Astrocyte (in vitro differentiated cells and primary cell): ENCODE data around the gene PHC1. TPM values are rescaled to one million over a fixed set of nuclear protein-coding genes. Genes with fewer than 3 reads are reported as not detected.

Source experiments
- DNase-seq: peaks from one replicate; pipeline ENCODE4 v3.0.0-alpha.2; 2010; ENCODE audit warnings: low read depth
- FAIRE-seq: peaks from 2 replicates; lab custom pipeline; 2011; peaks lifted over from hg19 to GRCh38; lab: Jason Lieb, UNC
- H2AFZ ChIP-seq: 2 replicates; pipeline ENCODE4 v1.6.0; 2012; ENCODE audit warnings: low read depth, low read length, inconsistent platforms
- H3K27ac ChIP-seq: 2 replicates; pipeline ENCODE4 v1.5.1; 2011; ENCODE audit warnings: low read depth, low read length, inconsistent platforms
- H3K27me3 ChIP-seq: 2 replicates; pipeline ENCODE4 v1.6.0; 2011; ENCODE audit warnings: low read length, inconsistent platforms; ENCODE audit not compliant: insufficient read depth
- H3K36me3 ChIP-seq: 2 replicates; pipeline ENCODE4 v1.5.1; 2011; ENCODE audit warnings: low read length, inconsistent platforms; ENCODE audit not compliant: insufficient read depth
- H3K4me1 ChIP-seq: 2 replicates; pipeline ENCODE4 v1.5.1; 2011; ENCODE audit warnings: low read length, inconsistent platforms; ENCODE audit not compliant: insufficient read depth
- H3K4me2 ChIP-seq: 2 replicates; pipeline ENCODE4 v1.6.0; 2012; ENCODE audit warnings: low read length, inconsistent platforms
- H3K4me3 ChIP-seq: 2 replicates; pipeline ENCODE4 v1.5.1; 2011; ENCODE audit warnings: low read depth, mild to moderate bottlenecking, low read length, inconsistent platforms; ENCODE audit not compliant: insufficient read depth
- H3K79me2 ChIP-seq: 2 replicates; pipeline ENCODE4 v1.6.0; 2012; ENCODE audit warnings: mild to moderate bottlenecking, low read length, inconsistent platforms; ENCODE audit not compliant: insufficient read depth
- H3K9ac ChIP-seq: 2 replicates; pipeline ENCODE4 v1.6.0; 2012; ENCODE audit warnings: mild to moderate bottlenecking, low read length, inconsistent platforms
- H3K9me3 ChIP-seq: 2 replicates; pipeline ENCODE4 v1.5.1; 2012; ENCODE audit warnings: low read depth, mild to moderate bottlenecking, low read length, inconsistent platforms; ENCODE audit not compliant: insufficient read depth
- H4K20me1 ChIP-seq: 2 replicates; pipeline ENCODE4 v1.6.0; 2012; ENCODE audit warnings: low read length, inconsistent platforms; ENCODE audit not compliant: insufficient read depth
- H3K27ac Mint-ChIP-seq: one replicate; pipeline ENCODE4 v1.8.0; 2021; ENCODE audit warnings: mild to moderate bottlenecking, mixed read lengths; ENCODE audit not compliant: unreplicated experiment
- H3K27me3 Mint-ChIP-seq: one replicate; pipeline ENCODE4 v1.8.0; 2021; ENCODE audit warnings: low read depth, mixed read lengths; ENCODE audit not compliant: unreplicated experiment
- H3K36me3 Mint-ChIP-seq: one replicate; pipeline ENCODE4 v1.8.0; 2021; ENCODE audit warnings: low read depth, mixed read lengths; ENCODE audit not compliant: unreplicated experiment
- H3K4me1 Mint-ChIP-seq: one replicate; pipeline ENCODE4 v1.8.0; 2021; ENCODE audit warnings: low read depth, mixed read lengths; ENCODE audit not compliant: unreplicated experiment
- H3K4me3 Mint-ChIP-seq: one replicate; pipeline ENCODE4 v1.8.0; 2021; ENCODE audit warnings: mild to moderate bottlenecking, moderate library complexity, mixed read lengths; ENCODE audit not compliant: unreplicated experiment
- H3K9me3 Mint-ChIP-seq: one replicate; pipeline ENCODE4 v1.8.0; 2021; ENCODE audit warnings: mild to moderate bottlenecking, mixed read lengths; ENCODE audit not compliant: unreplicated experiment
- EZH2 ChIP-seq: IDR thresholded peaks from 2 replicates; pipeline ENCODE4 v1.6.1; 2012; ENCODE audit warnings: mild to moderate bottlenecking, low read length, inconsistent platforms; ENCODE audit not compliant: insufficient read depth
- total RNA-seq: library from RNA; stranded (reverse); gene quantifications from 2 replicates; pipeline ENCODE4 v1.2.1, GENCODE V29; 2021
- TF ChIP-seq, protein P1 (sequence below): IDR thresholded peaks from 2 replicates; pipeline ENCODE4 v1.5.1; 2011; ENCODE audit warnings: low read depth, mild to moderate bottlenecking, inconsistent platforms, low read length, moderate library complexity; ENCODE audit not compliant: insufficient read depth

PHC1 gene
- total RNA-seq, 1 donor from 2014 or later, result 35.4 TPM

DNA sequence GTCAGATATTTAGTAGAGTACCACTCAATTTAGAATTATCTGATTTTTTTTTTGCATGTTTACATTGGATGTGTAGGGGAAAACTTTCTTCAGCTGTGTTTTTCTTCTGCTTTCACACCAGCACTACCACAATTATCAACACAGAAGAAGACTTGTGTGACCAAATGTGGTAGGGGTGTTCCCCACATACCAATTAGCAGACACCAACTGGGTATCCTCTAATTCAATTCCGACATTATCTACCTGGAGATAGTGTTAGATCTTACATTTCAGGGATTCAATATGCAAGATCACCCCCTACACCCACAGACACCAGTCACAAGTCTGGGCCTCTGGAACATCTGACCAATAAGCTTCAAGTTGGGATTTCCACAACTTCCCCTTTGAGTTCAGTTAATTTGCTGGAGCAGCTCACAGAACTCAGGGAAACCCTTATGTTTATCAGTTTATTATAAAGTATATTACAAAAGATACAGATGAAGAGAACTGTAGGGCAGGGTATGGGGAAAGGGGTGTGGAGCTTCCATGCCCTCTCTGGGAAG, 71.0 kb downstream of the PHC1 start:
- Histone ChIP-seq H3K4me2 (no peak overlapping the region), H3K36me3 (no peaks in the 10 kb centered on the region), H2AFZ (no peak overlapping the region), H3K9ac (no peak overlapping the region), H3K79me2 (no peaks in the 10 kb centered on the region), H3K4me3 (no peak overlapping the region), H4K20me1 (no peaks in the 10 kb centered on the region), H3K27me3 (no peaks in the 10 kb centered on the region), H3K4me1 (no peaks in the 10 kb centered on the region), H3K9me3 (no peaks in the 10 kb centered on the region), H3K27ac (no peak overlapping the region)
- H3K4me3 Mint-ChIP-seq, result no peak overlapping the region
- no peaks in the 10 kb centered on the region for H3K36me3 Mint-ChIP-seq
- H3K4me1 Mint-ChIP-seq, result no peaks in the 10 kb centered on the region
- DNase-seq (no peak), FAIRE-seq (no peak)
- H3K27ac Mint-ChIP-seq, result no peak overlapping the region
- H3K9me3 Mint-ChIP-seq, result no peaks in the 10 kb centered on the region
- no peaks in the 10 kb centered on the region for H3K27me3 Mint-ChIP-seq
- no peak for TF ChIP-seq EZH2
- TF ChIP-seq, protein P1, sequence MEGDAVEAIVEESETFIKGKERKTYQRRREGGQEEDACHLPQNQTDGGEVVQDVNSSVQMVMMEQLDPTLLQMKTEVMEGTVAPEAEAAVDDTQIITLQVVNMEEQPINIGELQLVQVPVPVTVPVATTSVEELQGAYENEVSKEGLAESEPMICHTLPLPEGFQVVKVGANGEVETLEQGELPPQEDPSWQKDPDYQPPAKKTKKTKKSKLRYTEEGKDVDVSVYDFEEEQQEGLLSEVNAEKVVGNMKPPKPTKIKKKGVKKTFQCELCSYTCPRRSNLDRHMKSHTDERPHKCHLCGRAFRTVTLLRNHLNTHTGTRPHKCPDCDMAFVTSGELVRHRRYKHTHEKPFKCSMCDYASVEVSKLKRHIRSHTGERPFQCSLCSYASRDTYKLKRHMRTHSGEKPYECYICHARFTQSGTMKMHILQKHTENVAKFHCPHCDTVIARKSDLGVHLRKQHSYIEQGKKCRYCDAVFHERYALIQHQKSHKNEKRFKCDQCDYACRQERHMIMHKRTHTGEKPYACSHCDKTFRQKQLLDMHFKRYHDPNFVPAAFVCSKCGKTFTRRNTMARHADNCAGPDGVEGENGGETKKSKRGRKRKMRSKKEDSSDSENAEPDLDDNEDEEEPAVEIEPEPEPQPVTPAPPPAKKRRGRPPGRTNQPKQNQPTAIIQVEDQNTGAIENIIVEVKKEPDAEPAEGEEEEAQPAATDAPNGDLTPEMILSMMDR, result no peak

DNA sequence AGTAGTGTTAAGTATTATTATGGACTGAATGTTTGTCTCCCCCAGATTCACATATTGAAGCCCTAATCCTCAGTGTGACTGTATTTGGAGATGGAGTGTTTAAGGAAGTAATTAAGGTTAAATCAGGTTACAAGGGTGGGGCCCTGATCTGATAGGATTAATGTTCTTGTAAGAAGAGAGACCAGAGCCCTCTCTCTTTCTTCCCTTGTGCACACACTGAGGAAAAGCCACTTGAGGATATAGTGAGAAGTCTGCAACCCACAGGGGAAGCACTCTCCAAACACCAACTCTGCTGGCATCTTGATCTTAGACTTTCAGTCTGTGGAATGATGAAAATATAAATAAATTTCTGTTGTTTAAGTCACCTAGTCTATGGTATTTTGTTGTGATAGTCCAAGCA, 72.9 kb downstream of the PHC1 start:
- FAIRE-seq, result no peak

DNA sequence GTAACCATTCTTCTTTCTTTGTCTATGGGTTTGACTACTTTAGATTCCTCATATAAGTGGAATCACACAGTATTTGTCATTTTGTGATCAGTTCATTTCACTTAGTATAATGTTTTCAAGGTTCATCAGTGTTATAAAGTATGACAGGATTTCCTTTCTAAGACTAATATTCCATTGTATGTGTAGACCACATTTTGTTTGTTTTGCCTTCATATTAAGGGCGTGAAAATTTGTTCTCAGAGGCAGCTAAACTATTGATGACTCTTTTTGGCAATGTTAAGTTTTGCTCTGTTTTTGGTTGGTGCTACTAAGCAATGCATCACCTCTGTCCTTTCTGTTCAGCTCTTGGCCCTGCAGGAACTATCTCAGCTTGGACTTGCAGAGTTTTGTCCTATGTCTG, 73.4 kb downstream of the PHC1 start:
- Mint-ChIP-seq H3K4me1 (no peaks in the 10 kb centered on the region), H3K9me3 (no peaks in the 10 kb centered on the region), H3K4me3 (no peak overlapping the region), H3K27ac (no peak overlapping the region), H3K36me3 (no peaks in the 10 kb centered on the region), H3K27me3 (no peaks in the 10 kb centered on the region)
- TF ChIP-seq, protein P1, result no peak
- no peak for TF ChIP-seq EZH2
- H3K4me3 ChIP-seq, result no peak overlapping the region
- no peaks in the 10 kb centered on the region for H3K9me3 ChIP-seq
- H3K4me2 ChIP-seq, result no peak overlapping the region
- no peak overlapping the region for H3K9ac ChIP-seq
- H3K79me2 ChIP-seq, result no peaks in the 10 kb centered on the region
- no peaks in the 10 kb centered on the region for H4K20me1 ChIP-seq
- H3K36me3 ChIP-seq, result no peaks in the 10 kb centered on the region
- no peaks in the 10 kb centered on the region for H3K27me3 ChIP-seq
- no peak for FAIRE-seq
- DNase-seq, result no peak
- H3K4me1 ChIP-seq, result no peaks in the 10 kb centered on the region
- no peak overlapping the region for H2AFZ ChIP-seq
- H3K27ac ChIP-seq, result no peak overlapping the region

More for the DNA sequence above, 72.9 kb downstream of the PHC1 start:
- Histone ChIP-seq H3K79me2 (no peaks in the 10 kb centered on the region), H3K36me3 (no peaks in the 10 kb centered on the region), H3K9me3 (no peaks in the 10 kb centered on the region), H3K4me1 (no peaks in the 10 kb centered on the region), H3K4me2 (no peak overlapping the region), H3K9ac (no peak overlapping the region), H3K27me3 (no peaks in the 10 kb centered on the region), H4K20me1 (no peaks in the 10 kb centered on the region), H3K4me3 (no peak overlapping the region), H2AFZ (no peak overlapping the region), H3K27ac (no peak overlapping the region)
- Mint-ChIP-seq H3K36me3 (no peaks in the 10 kb centered on the region), H3K9me3 (no peaks in the 10 kb centered on the region), H3K27ac (no peak overlapping the region), H3K27me3 (no peaks in the 10 kb centered on the region), H3K4me1 (no peaks in the 10 kb centered on the region), H3K4me3 (no peak overlapping the region)
- TF ChIP-seq, protein P1, result no peak
- TF ChIP-seq EZH2, result no peak
- no peak for DNase-seq
